Panc1 (cell line): ENCODE measurements around the gene KRTAP6-1. TPM values are rescaled to one million over a fixed set of nuclear protein-coding genes. Genes with fewer than 3 reads are reported as not detected.

ENCODE experiments used
- ATAC-seq: fragments of 200-7000 bp; cut with Tn5 transposase; 2 replicates; pipeline ENCODE4 v1.9.1; 2020; ENCODE audit warnings: mild to moderate bottlenecking, moderate library complexity
- BruUV-seq: library from RNA; stranded (reverse); fragments of 400-500 nt; replicated peaks from 2 replicates; lab custom pipeline; 2021; lab: Mats Ljungman, UMichigan
- CTCF ChIA-PET: fragments of 300-600 bp; sonication (Branson Sonifier 250); formaldehyde crosslinking; loops from one replicate; lab custom pipeline; 2022; ENCODE audit warnings: antibody characterized with exemption; lab: Charles Lee
- POLR2A ChIA-PET: fragments of 300-600 bp; sonication (Branson Sonifier 250); formaldehyde crosslinking; loops from one replicate; lab custom pipeline; 2022; ENCODE audit warnings: antibody characterized with exemption; lab: Charles Lee
- DNase-seq: peaks from one replicate; pipeline ENCODE4 v3.0.0-alpha.2; 2010; ENCODE audit warnings: low read depth, low spot score
- H3K27ac ChIP-seq: 2 replicates; pipeline ENCODE4 v1.5.1; 2011; ENCODE audit warnings: mild to moderate bottlenecking, low read length, inconsistent platforms
- H3K27me3 ChIP-seq: fragments of 200-500 bp; sonication (Bioruptor generic); 2 replicates; pipeline ENCODE4 v1.6.0; 2014; ENCODE audit warnings: low read length, inconsistent platforms; ENCODE audit not compliant: control insufficient read depth, insufficient read depth
- H3K36me3 ChIP-seq: fragments of 200-500 bp; sonication (Bioruptor generic); 2 replicates; pipeline ENCODE4 v1.5.1; 2014; ENCODE audit warnings: inconsistent platforms, mild to moderate bottlenecking, low read length, moderate library complexity; ENCODE audit not compliant: control insufficient read depth, insufficient read depth
- H3K4me1 ChIP-seq: 2 replicates; pipeline ENCODE4 v1.5.1; 2011; ENCODE audit warnings: inconsistent platforms, mild to moderate bottlenecking, low read length, moderate library complexity; ENCODE audit not compliant: control insufficient read depth, insufficient read depth
- H3K4me3 ChIP-seq, 2 experiments: 2 replicates each; pipeline ENCODE4 v1.5.1; 2011 to 2012; ENCODE audit warnings: low read depth in 2 of 2, low read length in 2 of 2, mild to moderate bottlenecking in 2 of 2, inconsistent platforms in 1 of 2, moderate library complexity in 1 of 2
- H3K9me3 ChIP-seq: fragments of 200-500 bp; sonication (Bioruptor generic); 2 replicates; pipeline ENCODE4 v1.5.1; 2014; ENCODE audit warnings: low read depth, mild to moderate bottlenecking, inconsistent platforms, low read length, moderate library complexity; ENCODE audit not compliant: control insufficient read depth, insufficient read depth
- CTCF ChIP-seq: fragments of 450-650 bp; IDR thresholded peaks from 2 replicates; pipeline ENCODE4 v1.5.1; 2017; ENCODE audit warnings: mild to moderate bottlenecking
- POLR2AphosphoS5 ChIP-seq: IDR thresholded peaks from 2 replicates; pipeline ENCODE4 v1.6.1; 2012; ENCODE audit warnings: mild to moderate bottlenecking, low read depth, low read length, moderate library complexity
- SIN3A ChIP-seq: IDR thresholded peaks from 2 replicates; pipeline ENCODE4 v1.6.1; 2012; ENCODE audit warnings: low read depth, mild to moderate bottlenecking, low read length, moderate library complexity, borderline replicate concordance; ENCODE audit not compliant: insufficient read depth
- TCF7L2 ChIP-seq: IDR thresholded peaks from 2 replicates; pipeline ENCODE4 v1.6.1; 2011; ENCODE audit warnings: mild to moderate bottlenecking, low read depth, low read length, inconsistent platforms
- in situ Hi-C: cut with HindIII; loops from 2 replicates; pipeline ENCODE4 v1.10.0; 2016; ENCODE audit warnings: low sequenced_read_pairs, low pct_unique_long_range_greater_than_20kb
- intact Hi-C: fragments of 100-400 bp; cut with micrococcal nuclease; formaldehyde crosslinking; loops from one replicate; pipeline ENCODE4 v1.10.0; 2022; ENCODE audit not compliant: unreplicated experiment
- total RNA-seq: library from RNA; stranded (reverse); gene quantifications from one replicate; pipeline ENCODE4 v1.2.1, GENCODE V29; 2021; ENCODE audit not compliant: unreplicated experiment
- TF ChIP-seq, protein P1 (sequence below), 2 experiments: IDR thresholded peaks; 2 replicates each; pipeline ENCODE4 v1.6.1; 2011 to 2012; ENCODE audit warnings: low read depth in 2 of 2, control low read depth in 1 of 2, low read length in 1 of 2, mild to moderate bottlenecking in 1 of 2, moderate library complexity in 1 of 2; ENCODE audit not compliant: insufficient read depth in 1 of 2

The KRTAP6-1 gene
- total RNA-seq, 1 experiment from 2014 or later = not detected

DNA sequence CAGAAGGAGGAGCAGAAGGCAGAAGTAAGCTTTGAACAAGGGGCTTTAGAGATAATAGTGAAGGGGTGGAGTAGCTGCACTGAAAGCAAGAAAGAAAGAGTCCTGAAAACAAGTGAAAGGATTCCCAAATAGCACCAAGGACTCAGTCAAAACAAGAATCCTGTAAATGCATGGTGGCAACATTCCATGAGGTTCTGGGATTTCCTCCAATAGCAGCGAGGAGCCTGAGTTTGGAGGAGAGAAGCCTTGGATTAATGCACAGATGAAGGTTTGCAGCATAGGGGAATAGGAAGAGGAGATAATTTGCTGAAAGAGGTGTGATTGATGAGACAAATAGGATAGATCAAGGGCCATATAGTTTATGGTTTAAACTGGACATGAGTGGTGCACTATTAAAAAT, 34.4 kb downstream of the KRTAP6-1 start:
- intact Hi-C loops = no loop called here
- CTCF ChIA-PET = no interaction called here

GRCh38 chr21:30577766-30578165, 36.0 kb downstream of the KRTAP6-1 start:
- ChIA-PET CTCF (no interaction called here), POLR2A (no interaction called here)
- DNase-seq (no peak), ATAC-seq (no peak)
- intact Hi-C loops (no loop called here), in situ Hi-C loops (no loop called here)
- H3K4me1 ChIP-seq = no peaks in the 10 kb centered on the region
- no peaks in the 10 kb centered on the region for H3K36me3 ChIP-seq
- BruUV-seq = no TSS peak
- no peak overlapping the region for H3K27ac ChIP-seq
- no peaks in the 10 kb centered on the region for H3K27me3 ChIP-seq
- H3K9me3 ChIP-seq = no peaks in the 10 kb centered on the region
- no peak overlapping the region for H3K4me3 ChIP-seq
- no peak for TF ChIP-seq POLR2AphosphoS5
- TF ChIP-seq CTCF = no peak
- TF ChIP-seq, protein P1, sequence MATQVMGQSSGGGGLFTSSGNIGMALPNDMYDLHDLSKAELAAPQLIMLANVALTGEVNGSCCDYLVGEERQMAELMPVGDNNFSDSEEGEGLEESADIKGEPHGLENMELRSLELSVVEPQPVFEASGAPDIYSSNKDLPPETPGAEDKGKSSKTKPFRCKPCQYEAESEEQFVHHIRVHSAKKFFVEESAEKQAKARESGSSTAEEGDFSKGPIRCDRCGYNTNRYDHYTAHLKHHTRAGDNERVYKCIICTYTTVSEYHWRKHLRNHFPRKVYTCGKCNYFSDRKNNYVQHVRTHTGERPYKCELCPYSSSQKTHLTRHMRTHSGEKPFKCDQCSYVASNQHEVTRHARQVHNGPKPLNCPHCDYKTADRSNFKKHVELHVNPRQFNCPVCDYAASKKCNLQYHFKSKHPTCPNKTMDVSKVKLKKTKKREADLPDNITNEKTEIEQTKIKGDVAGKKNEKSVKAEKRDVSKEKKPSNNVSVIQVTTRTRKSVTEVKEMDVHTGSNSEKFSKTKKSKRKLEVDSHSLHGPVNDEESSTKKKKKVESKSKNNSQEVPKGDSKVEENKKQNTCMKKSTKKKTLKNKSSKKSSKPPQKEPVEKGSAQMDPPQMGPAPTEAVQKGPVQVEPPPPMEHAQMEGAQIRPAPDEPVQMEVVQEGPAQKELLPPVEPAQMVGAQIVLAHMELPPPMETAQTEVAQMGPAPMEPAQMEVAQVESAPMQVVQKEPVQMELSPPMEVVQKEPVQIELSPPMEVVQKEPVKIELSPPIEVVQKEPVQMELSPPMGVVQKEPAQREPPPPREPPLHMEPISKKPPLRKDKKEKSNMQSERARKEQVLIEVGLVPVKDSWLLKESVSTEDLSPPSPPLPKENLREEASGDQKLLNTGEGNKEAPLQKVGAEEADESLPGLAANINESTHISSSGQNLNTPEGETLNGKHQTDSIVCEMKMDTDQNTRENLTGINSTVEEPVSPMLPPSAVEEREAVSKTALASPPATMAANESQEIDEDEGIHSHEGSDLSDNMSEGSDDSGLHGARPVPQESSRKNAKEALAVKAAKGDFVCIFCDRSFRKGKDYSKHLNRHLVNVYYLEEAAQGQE (IDR thresholded peaks at IDR 0.05; ENCODE audit: insufficient read depth in 1 of 2, low read depth in 2 of 2, low read length in 1 of 2) = no peak
- TF ChIP-seq TCF7L2 = no peak
- TF ChIP-seq SIN3A = no peak

More for the DNA sequence above, 34.4 kb downstream of the KRTAP6-1 start:
- POLR2A ChIA-PET = no interaction called here
- Histone ChIP-seq H3K27ac (no peak overlapping the region), H3K4me3 (no peak overlapping the region), H3K9me3 (no peaks in the 10 kb centered on the region), H3K36me3 (no peaks in the 10 kb centered on the region), H3K4me1 (no peaks in the 10 kb centered on the region), H3K27me3 (no peaks in the 10 kb centered on the region)
- ATAC-seq (no peak), DNase-seq (no peak)
- BruUV-seq = no TSS peak
- no peak for TF ChIP-seq TCF7L2
- no peak for TF ChIP-seq POLR2AphosphoS5
- in situ Hi-C loops = no loop called here

GRCh38 chr21:30567617-30568016, 46.1 kb downstream of the KRTAP6-1 start:
- TF ChIP-seq TCF7L2 = no peak
- no peak for TF ChIP-seq SIN3A
- TF ChIP-seq, protein P1 (IDR thresholded peaks at IDR 0.05; ENCODE audit: insufficient read depth in 1 of 2, low read depth in 2 of 2, low read length in 1 of 2) = no peak
- TF ChIP-seq CTCF = no peak
- no peak for TF ChIP-seq POLR2AphosphoS5
- intact Hi-C loops (no loop called here), in situ Hi-C loops (no loop called here)
- no peak for ATAC-seq
- ChIA-PET POLR2A (no interaction called here), CTCF (no interaction called here)
- H3K36me3 ChIP-seq = no peaks in the 10 kb centered on the region
- no peak overlapping the region for H3K27ac ChIP-seq
- BruUV-seq = no TSS peak
- no peak overlapping the region for H3K4me3 ChIP-seq
- no peaks in the 10 kb centered on the region for H3K27me3 ChIP-seq
- DNase-seq = no peak
- H3K4me1 ChIP-seq = no peaks in the 10 kb centered on the region
- no peaks in the 10 kb centered on the region for H3K9me3 ChIP-seq
